PFSK-1 (cell line): ENCODE data around the gene NCAPD3.

Experiments used
- FOXP2 ChIP-seq: optimal IDR thresholded peaks from 2 replicates; pipeline ENCODE3; 2011; ENCODE audit warnings: borderline replicate concordance, control low read depth, inconsistent platforms; ENCODE audit not compliant: insufficient read depth; ENCODE audit errors: extremely low read length, extremely low read depth
- POLR2AphosphoS5 ChIP-seq: IDR thresholded peaks from 2 replicates; pipeline ENCODE4 v1.6.1; 2012; ENCODE audit warnings: low read depth, mild to moderate bottlenecking, control low read depth, low read length, moderate library complexity
- SIN3A ChIP-seq: IDR thresholded peaks from 2 replicates; pipeline ENCODE4 v1.6.1; 2012; ENCODE audit warnings: mild to moderate bottlenecking, low read length, moderate library complexity, borderline replicate concordance; ENCODE audit not compliant: insufficient read depth
- TAF1 ChIP-seq: IDR thresholded peaks from 2 replicates; pipeline ENCODE4 v1.6.1; 2012; ENCODE audit warnings: low read length, control low read depth, borderline replicate concordance; ENCODE audit not compliant: insufficient read depth
- TF ChIP-seq, protein P1 (sequence below), 2 experiments: IDR thresholded peaks; 2 replicates each; pipeline versions ENCODE4 v1.6.1 to v1.8.0; 2011 to 2012; ENCODE audit warnings: low read depth in 2 of 2, low read length in 2 of 2, control low read depth in 1 of 2, inconsistent platforms in 1 of 2, mild to moderate bottlenecking in 1 of 2, moderate library complexity in 1 of 2; ENCODE audit not compliant: insufficient read depth in 1 of 2

The NCAPD3 gene

DNA sequence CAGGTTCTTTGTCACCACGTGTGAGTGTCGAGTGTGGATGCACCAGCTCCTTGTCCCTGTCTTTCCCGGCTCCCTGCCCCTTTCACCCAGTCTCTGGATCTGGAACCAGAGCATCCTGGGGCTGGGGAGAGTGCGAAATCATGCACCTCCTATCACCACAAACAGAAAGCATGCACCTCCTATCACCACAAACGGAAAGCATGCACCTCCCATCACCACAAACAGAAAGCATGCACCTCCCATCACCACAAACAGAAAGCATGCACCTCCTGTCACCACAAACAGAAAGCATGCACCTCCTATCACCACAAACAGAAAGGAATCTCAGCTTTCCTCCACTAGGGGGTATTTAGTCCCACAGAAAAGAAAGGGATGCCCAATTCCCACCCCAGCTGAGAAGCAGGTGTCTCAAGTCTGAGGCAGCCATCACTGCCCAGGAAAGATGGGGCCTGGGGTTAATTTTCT is 46.5 kb upstream of the NCAPD3 start:
- no peak for TF ChIP-seq FOXP2
- no peak for TF ChIP-seq POLR2AphosphoS5
- no peak for TF ChIP-seq SIN3A
- TF ChIP-seq, protein P1, sequence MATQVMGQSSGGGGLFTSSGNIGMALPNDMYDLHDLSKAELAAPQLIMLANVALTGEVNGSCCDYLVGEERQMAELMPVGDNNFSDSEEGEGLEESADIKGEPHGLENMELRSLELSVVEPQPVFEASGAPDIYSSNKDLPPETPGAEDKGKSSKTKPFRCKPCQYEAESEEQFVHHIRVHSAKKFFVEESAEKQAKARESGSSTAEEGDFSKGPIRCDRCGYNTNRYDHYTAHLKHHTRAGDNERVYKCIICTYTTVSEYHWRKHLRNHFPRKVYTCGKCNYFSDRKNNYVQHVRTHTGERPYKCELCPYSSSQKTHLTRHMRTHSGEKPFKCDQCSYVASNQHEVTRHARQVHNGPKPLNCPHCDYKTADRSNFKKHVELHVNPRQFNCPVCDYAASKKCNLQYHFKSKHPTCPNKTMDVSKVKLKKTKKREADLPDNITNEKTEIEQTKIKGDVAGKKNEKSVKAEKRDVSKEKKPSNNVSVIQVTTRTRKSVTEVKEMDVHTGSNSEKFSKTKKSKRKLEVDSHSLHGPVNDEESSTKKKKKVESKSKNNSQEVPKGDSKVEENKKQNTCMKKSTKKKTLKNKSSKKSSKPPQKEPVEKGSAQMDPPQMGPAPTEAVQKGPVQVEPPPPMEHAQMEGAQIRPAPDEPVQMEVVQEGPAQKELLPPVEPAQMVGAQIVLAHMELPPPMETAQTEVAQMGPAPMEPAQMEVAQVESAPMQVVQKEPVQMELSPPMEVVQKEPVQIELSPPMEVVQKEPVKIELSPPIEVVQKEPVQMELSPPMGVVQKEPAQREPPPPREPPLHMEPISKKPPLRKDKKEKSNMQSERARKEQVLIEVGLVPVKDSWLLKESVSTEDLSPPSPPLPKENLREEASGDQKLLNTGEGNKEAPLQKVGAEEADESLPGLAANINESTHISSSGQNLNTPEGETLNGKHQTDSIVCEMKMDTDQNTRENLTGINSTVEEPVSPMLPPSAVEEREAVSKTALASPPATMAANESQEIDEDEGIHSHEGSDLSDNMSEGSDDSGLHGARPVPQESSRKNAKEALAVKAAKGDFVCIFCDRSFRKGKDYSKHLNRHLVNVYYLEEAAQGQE (IDR thresholded peaks at IDR 0.05; ENCODE audit: insufficient read depth in 1 of 2, low read depth in 2 of 2, low read length in 2 of 2) = no peak
- TF ChIP-seq TAF1 = no peak

GRCh38 chr11:134267966-134268365 is 44.2 kb upstream of the NCAPD3 start:
- TF ChIP-seq TAF1 = no peak
- TF ChIP-seq POLR2AphosphoS5 = no peak
- TF ChIP-seq, protein P1 (IDR thresholded peaks at IDR 0.05; ENCODE audit: insufficient read depth in 1 of 2, low read depth in 2 of 2, low read length in 2 of 2) = no peak
- no peak for TF ChIP-seq SIN3A
- TF ChIP-seq FOXP2 = no peak

DNA sequence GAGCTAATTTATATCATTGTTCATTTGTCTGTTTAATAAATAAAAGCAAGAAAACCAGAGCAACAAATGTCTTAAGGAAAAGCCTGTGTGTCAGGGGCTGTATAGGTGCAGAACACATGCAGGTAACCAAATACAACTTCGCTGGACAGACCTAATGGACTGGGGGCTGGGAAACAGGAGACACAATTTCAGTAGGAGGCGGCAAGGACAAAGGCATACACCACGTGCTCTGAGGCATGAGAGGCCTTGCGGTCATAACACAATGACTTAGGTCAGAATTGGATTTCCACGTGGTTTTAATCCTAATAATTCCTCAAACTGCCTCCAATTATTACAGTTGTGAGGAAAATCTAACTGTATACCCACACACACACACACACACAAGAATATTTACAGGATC is 43.7 kb upstream of the NCAPD3 start:
- TF ChIP-seq POLR2AphosphoS5 (no peak), SIN3A (no peak), TAF1 (no peak), FOXP2 (no peak)
- TF ChIP-seq, protein P1 (IDR thresholded peaks at IDR 0.05; ENCODE audit: insufficient read depth in 1 of 2, low read depth in 2 of 2, low read length in 2 of 2) = no peak

GRCh38 chr11:134266841-134267251 is 43.1 kb upstream of the NCAPD3 start:
- TF ChIP-seq, protein P1 (IDR thresholded peaks at IDR 0.05; ENCODE audit: insufficient read depth in 1 of 2, low read depth in 2 of 2, low read length in 2 of 2) = no peak
- TF ChIP-seq FOXP2 = no peak
- TF ChIP-seq SIN3A = no peak
- TF ChIP-seq TAF1 = no peak
- TF ChIP-seq POLR2AphosphoS5 = no peak

GRCh38 chr11:134266440-134266839 is 42.7 kb upstream of the NCAPD3 start:
- TF ChIP-seq TAF1 (no peak), FOXP2 (no peak), SIN3A (no peak)
- TF ChIP-seq, protein P1 (IDR thresholded peaks at IDR 0.05; ENCODE audit: insufficient read depth in 1 of 2, low read depth in 2 of 2, low read length in 2 of 2) = no peak
